HG03575 (cell line): Measurements from ENCODE around the gene SLC38A9.
"Not testable (repeated sequence)": the region's sequence is repeated elsewhere in the genome, so short reads cannot be mapped to it uniquely, and the experiment has no call there.

ENCODE experiments used
- ATAC-seq: cut with Tn5 transposase; IDR thresholded peaks from one replicate; pipeline ENCODE4 v1.9.1; 2021; ENCODE audit not compliant: unreplicated experiment, insufficient number of reproducible peaks, low FRiP score; ENCODE audit errors: extremely low read depth

SLC38A9 gene

GRCh38 chr5:55624841-55625588 is 87.1 kb downstream of the SLC38A9 start:
- ATAC-seq, result no peak

- ATAC-seq, result no peak
Measured at GRCh38 chr5:55623789-55624188, 88.3 kb downstream of the SLC38A9 start.

- ATAC-seq, result no peak
Measured at GRCh38 chr5:55622460-55622859, 89.7 kb downstream of the SLC38A9 start.

- no peak for ATAC-seq
Measured at GRCh38 chr5:55621229-55621628, 90.9 kb downstream of the SLC38A9 start.

GRCh38 chr5:55620766-55621160 is 91.4 kb downstream of the SLC38A9 start:
- no peak for ATAC-seq

GRCh38 chr5:55620009-55620765 is 91.9 kb downstream of the SLC38A9 start:
- ATAC-seq, result no peak

- ATAC-seq, result no peak
Measured at GRCh38 chr5:55618318-55618717, 93.8 kb downstream of the SLC38A9 start.

GRCh38 chr5:55613112-55613868 is 98.8 kb downstream of the SLC38A9 start:
- no peak for ATAC-seq

GRCh38 chr5:55610542-55610941 is 101.6 kb downstream of the SLC38A9 start:
- ATAC-seq, result no peak

GRCh38 chr5:55609413-55609812 is 102.7 kb downstream of the SLC38A9 start:
- ATAC-seq, result no peak

GRCh38 chr5:55608595-55609349 is 103.4 kb downstream of the SLC38A9 start:
- no peak for ATAC-seq

GRCh38 chr5:55607309-55607708 is 104.8 kb downstream of the SLC38A9 start:
- ATAC-seq, result not testable (repeated sequence)

GRCh38 chr5:55604611-55605067 is 107.5 kb downstream of the SLC38A9 start:
- ATAC-seq, result no peak

GRCh38 chr5:55603922-55604321 is 108.2 kb downstream of the SLC38A9 start:
- no peak for ATAC-seq

- ATAC-seq, result no peak
Measured at GRCh38 chr5:55601628-55602027, 110.5 kb downstream of the SLC38A9 start.

- ATAC-seq, result no peak
Measured at GRCh38 chr5:55601204-55601618, 110.9 kb downstream of the SLC38A9 start.

- ATAC-seq, result no peak
Measured at GRCh38 chr5:55600497-55601203, 111.5 kb downstream of the SLC38A9 start.

- ATAC-seq, result no peak
Measured at GRCh38 chr5:55600086-55600485, 112.0 kb downstream of the SLC38A9 start.
